Measurements from ENCODE around the gene TCEA2. TPM values are rescaled to one million over a fixed set of nuclear protein-coding genes. Genes with fewer than 3 reads are reported as not detected.

Gene TCEA2
- total and polyA plus RNA-seq, 2 of the 13 experiments (the other 11 are each of a cell fraction or from before 2014, with no cell fraction given), result 28.1 to 33.7 TPM

DNA sequence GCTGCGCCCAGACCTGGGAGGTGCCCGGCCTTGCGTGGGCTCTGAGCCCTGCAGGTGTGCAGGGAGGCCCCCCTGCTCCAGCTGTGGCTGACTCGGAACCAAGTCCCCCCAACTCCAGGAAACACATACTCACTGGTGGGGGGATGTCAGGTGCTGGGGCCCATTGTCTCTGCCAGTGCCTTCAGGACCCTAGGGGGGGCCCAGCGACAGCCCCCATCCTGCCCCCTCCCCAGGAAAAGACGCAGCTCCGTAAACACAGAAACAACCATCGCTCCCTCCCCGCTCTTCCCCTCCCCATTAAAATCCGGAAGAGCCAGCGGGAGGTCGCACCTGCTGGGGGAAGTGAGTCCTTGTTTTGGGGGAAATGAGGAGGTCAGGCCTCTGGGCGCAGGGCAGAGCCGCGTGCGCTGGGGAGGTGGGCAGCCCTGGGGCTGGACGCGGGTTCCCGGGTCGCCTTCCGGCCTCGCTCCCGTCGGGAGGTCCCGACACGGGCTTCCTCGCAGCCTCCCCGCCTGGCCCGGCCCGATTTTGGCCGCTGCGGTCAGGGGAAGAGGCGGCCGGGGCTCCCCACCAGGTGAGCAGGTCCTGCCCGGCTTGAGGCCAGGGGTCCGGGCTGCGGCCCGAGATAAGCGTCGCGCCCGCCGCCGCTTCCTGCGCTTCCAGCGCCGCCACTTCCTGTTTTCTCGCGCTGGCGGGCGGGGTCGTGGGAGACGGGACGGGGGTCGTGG lies 20.8 kb upstream of the TCEA2 start (continued):
- TF ChIP-seq ZNF333 (CRISPR knock-in tag; IDR thresholded peaks at IDR 0.05; ENCODE audit: borderline replicate concordance), result peak; percentile 41; the same call in 1 of the 2 replicates
- TF ChIP-seq, protein P1, sequence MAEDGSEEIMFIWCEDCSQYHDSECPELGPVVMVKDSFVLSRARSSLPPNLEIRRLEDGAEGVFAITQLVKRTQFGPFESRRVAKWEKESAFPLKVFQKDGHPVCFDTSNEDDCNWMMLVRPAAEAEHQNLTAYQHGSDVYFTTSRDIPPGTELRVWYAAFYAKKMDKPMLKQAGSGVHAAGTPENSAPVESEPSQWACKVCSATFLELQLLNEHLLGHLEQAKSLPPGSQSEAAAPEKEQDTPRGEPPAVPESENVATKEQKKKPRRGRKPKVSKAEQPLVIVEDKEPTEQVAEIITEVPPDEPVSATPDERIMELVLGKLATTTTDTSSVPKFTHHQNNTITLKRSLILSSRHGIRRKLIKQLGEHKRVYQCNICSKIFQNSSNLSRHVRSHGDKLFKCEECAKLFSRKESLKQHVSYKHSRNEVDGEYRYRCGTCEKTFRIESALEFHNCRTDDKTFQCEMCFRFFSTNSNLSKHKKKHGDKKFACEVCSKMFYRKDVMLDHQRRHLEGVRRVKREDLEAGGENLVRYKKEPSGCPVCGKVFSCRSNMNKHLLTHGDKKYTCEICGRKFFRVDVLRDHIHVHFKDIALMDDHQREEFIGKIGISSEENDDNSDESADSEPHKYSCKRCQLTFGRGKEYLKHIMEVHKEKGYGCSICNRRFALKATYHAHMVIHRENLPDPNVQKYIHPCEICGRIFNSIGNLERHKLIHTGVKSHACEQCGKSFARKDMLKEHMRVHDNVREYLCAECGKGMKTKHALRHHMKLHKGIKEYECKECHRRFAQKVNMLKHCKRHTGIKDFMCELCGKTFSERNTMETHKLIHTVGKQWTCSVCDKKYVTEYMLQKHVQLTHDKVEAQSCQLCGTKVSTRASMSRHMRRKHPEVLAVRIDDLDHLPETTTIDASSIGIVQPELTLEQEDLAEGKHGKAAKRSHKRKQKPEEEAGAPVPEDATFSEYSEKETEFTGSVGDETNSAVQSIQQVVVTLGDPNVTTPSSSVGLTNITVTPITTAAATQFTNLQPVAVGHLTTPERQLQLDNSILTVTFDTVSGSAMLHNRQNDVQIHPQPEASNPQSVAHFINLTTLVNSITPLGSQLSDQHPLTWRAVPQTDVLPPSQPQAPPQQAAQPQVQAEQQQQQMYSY (CRISPR knock-in tag; IDR thresholded peaks at IDR 0.05), result no peak
- TF ChIP-seq ZNF205 (CRISPR knock-in tag; IDR thresholded peaks at IDR 0.05), result peak; percentile 28; the same call in 1 of the 2 replicates
- TF ChIP-seq, protein P2, sequence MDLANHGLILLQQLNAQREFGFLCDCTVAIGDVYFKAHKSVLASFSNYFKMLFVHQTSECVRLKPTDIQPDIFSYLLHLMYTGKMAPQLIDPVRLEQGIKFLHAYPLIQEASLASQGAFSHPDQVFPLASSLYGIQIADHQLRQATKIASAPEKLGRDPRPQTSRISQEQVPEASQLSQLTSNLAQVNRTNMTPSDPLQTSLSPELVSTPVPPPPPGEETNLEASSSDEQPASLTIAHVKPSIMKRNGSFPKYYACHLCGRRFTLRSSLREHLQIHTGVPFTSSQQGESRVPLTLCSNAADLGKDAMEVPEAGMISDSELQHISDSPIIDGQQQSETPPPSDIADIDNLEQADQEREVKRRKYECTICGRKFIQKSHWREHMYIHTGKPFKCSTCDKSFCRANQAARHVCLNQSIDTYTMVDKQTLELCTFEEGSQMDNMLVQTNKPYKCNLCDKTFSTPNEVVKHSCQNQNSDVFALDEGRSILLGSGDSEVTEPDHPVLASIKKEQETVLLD (CRISPR knock-in tag; IDR thresholded peaks at IDR 0.05; ENCODE audit: low read depth), result no peak
- TF ChIP-seq, protein P3, sequence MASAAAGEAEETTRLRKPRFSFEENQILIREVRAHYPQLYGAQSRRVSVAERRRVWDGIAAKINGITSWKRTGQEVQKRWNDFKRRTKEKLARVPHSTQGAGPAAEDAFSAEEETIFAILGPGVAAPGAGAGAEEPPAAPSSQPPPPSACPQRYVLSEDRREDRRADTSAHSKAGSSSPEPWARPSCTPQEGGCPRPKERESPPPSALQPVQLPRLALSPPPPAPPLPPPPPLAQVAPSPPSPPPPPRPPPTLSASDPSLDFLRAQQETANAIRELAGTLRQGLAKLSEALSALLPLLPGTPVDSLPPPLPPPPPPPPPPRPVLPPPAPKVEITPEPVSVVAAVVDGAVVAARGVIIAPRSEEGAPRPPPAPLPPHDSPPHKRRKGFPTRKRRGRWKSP (CRISPR knock-in tag; IDR thresholded peaks at IDR 0.05), result peak; percentile 87
- peak; percentile 90 for TF ChIP-seq FOXC1 (CRISPR knock-in tag; IDR thresholded peaks at IDR 0.05; ENCODE audit: borderline replicate concordance)
- peak; percentile 35; the same call in 1 of the 2 replicates for TF ChIP-seq FOXK1 (CRISPR knock-in tag; IDR thresholded peaks at IDR 0.05; ENCODE audit: borderline replicate concordance, low read depth)
- no peak for TF ChIP-seq SOX6 (IDR thresholded peaks at IDR 0.05)
- peak; percentile 36; the same call in 1 of the 2 replicates for TF ChIP-seq SOX6 (CRISPR knock-in tag; IDR thresholded peaks at IDR 0.05)
- TF ChIP-seq ZNF549 (CRISPR knock-in tag; IDR thresholded peaks at IDR 0.05), result 0 out of 2 replicates have a peak, but pooled peaks have one; percentile 26
- TF ChIP-seq, protein P4, sequence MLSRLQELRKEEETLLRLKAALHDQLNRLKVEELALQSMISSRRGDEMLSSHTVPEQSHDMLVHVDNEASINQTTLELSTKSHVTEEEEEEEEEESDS (CRISPR knock-in tag; IDR thresholded peaks at IDR 0.05; ENCODE audit: borderline replicate concordance), result no peak
- TF ChIP-seq TSC22D2 (CRISPR knock-in tag; IDR thresholded peaks at IDR 0.05; ENCODE audit: borderline replicate concordance), result no peak
- TF ChIP-seq NPAS2 (CRISPR knock-in tag; IDR thresholded peaks at IDR 0.05; ENCODE audit: borderline replicate concordance), result no peak
- TF ChIP-seq SNRNP70 (IDR thresholded peaks at IDR 0.05; ENCODE audit: low read depth, low read length), result no peak
- TF ChIP-seq ARHGAP35 (CRISPR knock-in tag; IDR thresholded peaks at IDR 0.05; ENCODE audit: borderline replicate concordance), result peak; percentile 32
- peak; percentile 80 for TF ChIP-seq ZFX (CRISPR knock-in tag; IDR thresholded peaks at IDR 0.05; ENCODE audit: low read depth)
- TF ChIP-seq, protein P5, sequence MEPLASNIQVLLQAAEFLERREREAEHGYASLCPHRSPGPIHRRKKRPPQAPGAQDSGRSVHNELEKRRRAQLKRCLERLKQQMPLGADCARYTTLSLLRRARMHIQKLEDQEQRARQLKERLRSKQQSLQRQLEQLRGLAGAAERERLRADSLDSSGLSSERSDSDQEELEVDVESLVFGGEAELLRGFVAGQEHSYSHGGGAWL (CRISPR knock-in tag; IDR thresholded peaks at IDR 0.05), result peak; percentile 74
- TF ChIP-seq, protein P6, sequence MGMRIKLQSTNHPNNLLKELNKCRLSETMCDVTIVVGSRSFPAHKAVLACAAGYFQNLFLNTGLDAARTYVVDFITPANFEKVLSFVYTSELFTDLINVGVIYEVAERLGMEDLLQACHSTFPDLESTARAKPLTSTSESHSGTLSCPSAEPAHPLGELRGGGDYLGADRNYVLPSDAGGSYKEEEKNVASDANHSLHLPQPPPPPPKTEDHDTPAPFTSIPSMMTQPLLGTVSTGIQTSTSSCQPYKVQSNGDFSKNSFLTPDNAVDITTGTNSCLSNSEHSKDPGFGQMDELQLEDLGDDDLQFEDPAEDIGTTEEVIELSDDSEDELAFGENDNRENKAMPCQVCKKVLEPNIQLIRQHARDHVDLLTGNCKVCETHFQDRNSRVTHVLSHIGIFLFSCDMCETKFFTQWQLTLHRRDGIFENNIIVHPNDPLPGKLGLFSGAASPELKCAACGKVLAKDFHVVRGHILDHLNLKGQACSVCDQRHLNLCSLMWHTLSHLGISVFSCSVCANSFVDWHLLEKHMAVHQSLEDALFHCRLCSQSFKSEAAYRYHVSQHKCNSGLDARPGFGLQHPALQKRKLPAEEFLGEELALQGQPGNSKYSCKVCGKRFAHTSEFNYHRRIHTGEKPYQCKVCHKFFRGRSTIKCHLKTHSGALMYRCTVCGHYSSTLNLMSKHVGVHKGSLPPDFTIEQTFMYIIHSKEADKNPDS (CRISPR knock-in tag; IDR thresholded peaks at IDR 0.05), result no peak
